K562 (cell line): ENCODE data around the gene GPR55. TPM values are rescaled to one million over a fixed set of nuclear protein-coding genes. Genes with fewer than 3 reads are reported as not detected.

Experiments
- ATAC-seq: fragments of 200-7000 bp; cut with Tn5 transposase; 3 replicates; pipeline ENCODE4 v1.9.1; 2020; ENCODE audit warnings: moderate library complexity
- BruUV-seq: library from RNA; stranded (reverse); fragments of 400-500 nt; replicated peaks from 2 replicates; lab custom pipeline; 2021; lab: Mats Ljungman, UMichigan
- CTCF ChIA-PET: fragments of 300-600 bp; formaldehyde crosslinking; extraction: SDS; loops from one replicate; lab custom pipeline; 2021; ENCODE audit warnings: low intra/inter-chr PET ratio; lab: Yijun Ruan, JAX
- POLR2A ChIA-PET: fragments of 300-600, 350-650 bp; sonication (Branson Sonifier 250); formaldehyde crosslinking; extraction: SDS; loops from one replicate; lab custom pipeline; 2021; ENCODE audit warnings: antibody characterized with exemption, inconsistent platforms; lab: Yijun Ruan, JAX
- DNase-seq, 4 experiments: peaks; one replicate each; pipeline versions ENCODE4 v3.0.0 to v3.0.0-alpha.2; 2011 to 2018; ENCODE audit warnings: low spot score in 3 of 4, mixed read lengths in 3 of 4; ENCODE audit errors: extremely low read depth in 1 of 4
- FAIRE-seq: peaks from 2 replicates; lab custom pipeline; 2011; peaks lifted over from hg19 to GRCh38; lab: Jason Lieb, UNC
- H2AFZ ChIP-seq: 2 replicates; pipeline ENCODE4 v1.6.0; 2011; ENCODE audit warnings: low read depth, low read length, control low read depth, inconsistent platforms
- H3K27ac ChIP-seq: fragments of 200-600 bp; 3 replicates; pipeline ENCODE4 v1.8.0; 2011; ENCODE audit warnings: low read depth, mild to moderate bottlenecking, control low read depth, inconsistent platforms, low read length, moderate library complexity, mixed read lengths; ENCODE audit errors: extremely low read depth
- H3K27me3 ChIP-seq, 2 experiments: fragments of 300-600 bp in 1 of 2; 2 replicates in 1 of 2; 3 replicates in 1 of 2; pipeline versions ENCODE4 v1.6.0 to v1.8.0; 2011; ENCODE audit warnings: inconsistent platforms in 2 of 2, low read length in 2 of 2, mild to moderate bottlenecking in 1 of 2, mixed read lengths in 1 of 2, moderate library complexity in 1 of 2; ENCODE audit not compliant: control insufficient read depth in 2 of 2, insufficient read depth in 2 of 2
- H3K36me3 ChIP-seq: fragments of 300-600 bp; 3 replicates; pipeline ENCODE4 v1.8.0; 2011; ENCODE audit warnings: mild to moderate bottlenecking, low read length, inconsistent platforms; ENCODE audit not compliant: control insufficient read depth, insufficient read depth
- H3K4me1 ChIP-seq, 2 experiments: fragments of 200-600 bp in 1 of 2; replicated peaks in 1 of 2; 2 replicates in 1 of 2; 3 replicates in 1 of 2; pipeline versions ENCODE4 v1.5.1 to v1.8.0; 2011; ENCODE audit warnings: inconsistent platforms in 2 of 2, low read length in 2 of 2, mild to moderate bottlenecking in 1 of 2, mixed read lengths in 1 of 2, moderate library complexity in 1 of 2; ENCODE audit not compliant: control insufficient read depth in 2 of 2, insufficient read depth in 2 of 2
- H3K4me2 ChIP-seq: 2 replicates; pipeline ENCODE4 v1.6.1; 2011; ENCODE audit warnings: low read length, control low read depth, inconsistent platforms, mixed read lengths; ENCODE audit not compliant: insufficient read depth
- H3K4me3 ChIP-seq: fragments of 200-600 bp; sonication (generic), shearing (Covaris generic); 2 replicates; pipeline ENCODE4 v1.5.1; 2016; ENCODE audit warnings: control low read depth, inconsistent platforms
- H3K79me2 ChIP-seq: fragments of 200-600 bp; 3 replicates; pipeline ENCODE4 v1.8.0; 2011; ENCODE audit warnings: low read length, inconsistent platforms; ENCODE audit not compliant: control insufficient read depth, insufficient read depth
- H3K9ac ChIP-seq, 2 experiments: 2 replicates each; pipeline versions ENCODE4 v1.6.0 to v1.6.1; 2011; ENCODE audit warnings: low read depth in 2 of 2, low read length in 2 of 2, control low read depth in 1 of 2, inconsistent platforms in 1 of 2, mild to moderate bottlenecking in 1 of 2, mixed read lengths in 1 of 2; ENCODE audit not compliant: insufficient read depth in 1 of 2
- H3K9me1 ChIP-seq: one replicate; pipeline ENCODE4 v1.6.0; 2011; ENCODE audit warnings: inconsistent platforms, mild to moderate bottlenecking, low read length, moderate library complexity; ENCODE audit not compliant: control insufficient read depth, insufficient read depth
- H3K9me3 ChIP-seq: replicated peaks from 2 replicates; pipeline ENCODE4 v1.5.1; 2011; ENCODE audit warnings: low read depth, low read length, inconsistent platforms; ENCODE audit not compliant: control insufficient read depth, insufficient read depth
- H4K20me1 ChIP-seq: replicated peaks from 2 replicates; pipeline ENCODE4 v1.6.1; 2011; ENCODE audit warnings: low read length, inconsistent platforms, mixed read lengths; ENCODE audit not compliant: control insufficient read depth, insufficient read depth
- ATF1 ChIP-seq, 2 experiments: fragments of 450-650 bp in 1 of 2; IDR thresholded peaks; 2 replicates each; pipeline ENCODE4 v1.6.1; 2016; ENCODE audit warnings: missing compliant biosample characterization in 1 of 2, missing genetic modification characterization in 1 of 2
- CHD2 ChIP-seq: IDR thresholded peaks from 2 replicates; pipeline ENCODE4 v1.6.1; 2011; ENCODE audit warnings: low read depth, low read length
- ELF4 ChIP-seq: fragments of 450-650 bp; formaldehyde crosslinking; IDR thresholded peaks from 2 replicates; pipeline ENCODE4 v1.4.0; 2022; ENCODE audit warnings: missing genetic modification characterization
- HNRNPH1 ChIP-seq: fragments of 200-400 bp; formaldehyde crosslinking; optimal IDR thresholded peaks from 2 replicates; pipeline ENCODE3; 2017; ENCODE audit warnings: low read depth, mild to moderate bottlenecking, low read length, moderate library complexity
- JUND ChIP-seq, 2 experiments: IDR thresholded peaks; 2 replicates in 1 of 2; 3 replicates in 1 of 2; pipeline ENCODE4 v1.6.1; 2011; ENCODE audit warnings: borderline replicate concordance in 2 of 2, low read depth in 2 of 2, low read length in 2 of 2, improper control_type of control experiment in 1 of 2, missing biosample characterization in 1 of 2, missing genetic modification characterization in 1 of 2, missing genetic modification reagents in 1 of 2
- KAT7 ChIP-seq: sonication (generic); formaldehyde crosslinking; IDR thresholded peaks from 2 replicates; pipeline ENCODE4 v1.8.0; 2022; ENCODE audit warnings: missing genetic modification reagents, mild to moderate bottlenecking, borderline replicate concordance
- NR1H2 ChIP-seq: sonication (generic); formaldehyde crosslinking; IDR thresholded peaks from 2 replicates; pipeline ENCODE4 v1.4.0; 2020; ENCODE audit warnings: mild to moderate bottlenecking, missing genetic modification reagents
- PCBP1 ChIP-seq: fragments of 200-400 bp; formaldehyde crosslinking; IDR thresholded peaks from 2 replicates; pipeline ENCODE4 v1.6.1; 2018; ENCODE audit warnings: mild to moderate bottlenecking, low read depth, low read length; ENCODE audit not compliant: poor library complexity, severe bottlenecking
- SMAD2 ChIP-seq: fragments of 150-350 bp; IDR thresholded peaks from 2 replicates; pipeline ENCODE4 v1.6.1; 2014; ENCODE audit warnings: low read depth, mild to moderate bottlenecking, low read length
- ZNF134 ChIP-seq: fragments of 250-450 bp; sonication (Bioruptor Pico); conservative IDR thresholded peaks from 2 replicates; pipeline ENCODE4 v1.4.0; 2020
- ZNF175 ChIP-seq: fragments of 200-800 bp; sonication (Bioruptor generic); IDR thresholded peaks from 2 replicates; pipeline ENCODE4 v1.6.1; 2016; ENCODE audit warnings: low read depth, mild to moderate bottlenecking, missing genetic modification characterization, missing compliant biosample characterization
- ZNF24 ChIP-seq: fragments of 450-650 bp; IDR thresholded peaks from 2 replicates; pipeline ENCODE4 v1.6.1; 2016
- ZNF583 ChIP-seq: fragments of 250-450 bp; sonication (Bioruptor Pico); IDR thresholded peaks from 2 replicates; pipeline ENCODE4 v1.4.0; 2020
- ZNF699 ChIP-seq: fragments of 250-450 bp; sonication (Bioruptor Pico); IDR thresholded peaks from 2 replicates; pipeline ENCODE4 v1.8.0; 2021; ENCODE audit warnings: mild to moderate bottlenecking, moderate library complexity; ENCODE audit not compliant: insufficient replicate concordance
- WGBS: fragments of 100-300 bp; shearing (Covaris generic); methylation state at CpG from one replicate; pipeline ENCODE4 v1.1.6; 2016; ENCODE audit warnings: low coverage, mixed read lengths; ENCODE audit not compliant: insufficient coverage; ENCODE audit errors: missing lambda C conversion rate; 5-methylcytosine and 5-hydroxymethylcytosine counted together
- in situ Hi-C: fragments of 300-500 bp; cut with MboI; formaldehyde crosslinking; loops from 4 replicates; pipeline ENCODE4 v1.15.0; 2018; ENCODE audit warnings: inconsistent platforms, mixed read lengths
- intact Hi-C: fragments of 100-400 bp; cut with micrococcal nuclease; formaldehyde crosslinking; loops from 2 replicates; pipeline ENCODE4 v1.14.2; 2022
- polyA plus RNA-seq, 8 experiments: library from polyadenylated mRNA; depleted of rRNA in 4 of 8; stranded (reverse) in 5 of 8; unstranded in 3 of 8; fragments of >200 nt; fragmentation: Nextera tagmentation in 2 of 8; fragmentation: Illumina TruSeq in 1 of 8; extraction: Ambion mirVana in 2 of 8; extraction: Trizol in 1 of 8; gene quantifications; 2 replicates each; pipeline versions ENCODE4 v1.2.1 to v1.2.3, GENCODE V29; 2011 to 2014; ENCODE audit warnings: inconsistent platforms in 1 of 8, missing spikeins in 1 of 8
- total RNA-seq, 7 experiments: library from RNA; depleted of rRNA in 6 of 7; stranded (reverse); fragments of >200 nt in 6 of 7; fragmentation: Illumina TruSeq in 2 of 7; extraction: Trizol in 2 of 7; gene quantifications; 2 replicates each; pipeline versions ENCODE4 v1.2.1 to v1.2.3, GENCODE V29; 2011 to 2021; ENCODE audit warnings: low replicate concordance in 1 of 7
- TF ChIP-seq, protein P1 (sequence below): fragments of 250-450 bp; sonication (Bioruptor Pico); IDR thresholded peaks from 2 replicates; pipeline ENCODE4 v1.8.0; 2021; ENCODE audit warnings: borderline replicate concordance, mild to moderate bottlenecking, moderate library complexity; ENCODE audit not compliant: poor library complexity, severe bottlenecking
- TF ChIP-seq, protein P2 (sequence below): fragments of 250-450 bp; sonication (Bioruptor Pico); IDR thresholded peaks from 2 replicates; pipeline ENCODE4 v1.5.1; 2021; ENCODE audit warnings: mild to moderate bottlenecking
- TF ChIP-seq, protein P3 (sequence below): conservative IDR thresholded peaks from 2 replicates; pipeline ENCODE4 v1.6.1; 2011; ENCODE audit warnings: low read depth, mild to moderate bottlenecking, low read length; ENCODE audit not compliant: control insufficient read depth

The GPR55 gene
- total and polyA plus RNA-seq, 9 of the 15 experiments (the other 6 are each of a cell fraction or from before 2014, with no cell fraction given) = 0.11 to 0.49 (median 0.27) TPM

DNA sequence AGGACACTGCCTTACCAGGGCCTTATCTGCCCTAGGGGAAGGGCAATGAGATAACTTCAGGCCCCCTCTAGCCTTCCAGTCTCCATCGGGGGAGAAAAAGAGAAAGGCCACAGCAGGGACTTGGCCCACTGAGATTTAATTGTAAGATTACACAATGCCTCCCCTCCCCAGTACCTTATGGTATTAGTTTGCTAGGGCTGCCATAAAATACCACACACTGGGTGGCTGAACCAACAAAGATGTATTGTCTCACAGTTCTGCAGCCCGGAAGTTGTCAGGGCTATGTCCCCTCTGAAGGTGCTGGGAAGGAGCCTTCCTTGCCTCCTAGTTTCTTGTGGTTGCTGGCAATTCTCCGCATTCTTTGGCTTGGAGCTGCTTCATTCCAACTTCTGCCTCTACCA lies 36.0 kb upstream of the GPR55 start:
- Histone ChIP-seq H3K79me2 (no peaks in the 10 kb centered on the region), H3K9ac (no peak overlapping the region), H3K36me3 (no peaks in the 10 kb centered on the region), H3K27me3 (peaks cover 0 to 15% of the 10 kb centered on the region in 2 experiments; a peak in 2 of 5 replicates), H3K4me1 (peaks cover 0 to 9% of the 10 kb centered on the region in 2 experiments; a peak in 1 of 5 replicates), H4K20me1 (no peaks in the 10 kb centered on the region), H2AFZ (no peak overlapping the region), H3K9me3 (no peaks in the 10 kb centered on the region; the same call in 1 of the 2 replicates), H3K4me3 (no peak overlapping the region), H3K27ac (no peak overlapping the region), H3K9me1 (no peaks in the 10 kb centered on the region), H3K4me2 (no peak overlapping the region)
- BruUV-seq = no TSS peak
- ChIA-PET CTCF (no interaction called here), POLR2A (interaction anchor here (0.6 kb wide), 1 partner anchor 451 kb away, joined by 4 read pairs; no protein-coding TSS in a partner anchor)
- TF ChIP-seq, protein P1, sequence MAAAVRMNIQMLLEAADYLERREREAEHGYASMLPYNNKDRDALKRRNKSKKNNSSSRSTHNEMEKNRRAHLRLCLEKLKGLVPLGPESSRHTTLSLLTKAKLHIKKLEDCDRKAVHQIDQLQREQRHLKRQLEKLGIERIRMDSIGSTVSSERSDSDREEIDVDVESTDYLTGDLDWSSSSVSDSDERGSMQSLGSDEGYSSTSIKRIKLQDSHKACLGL (CRISPR knock-in tag) = no peak
- TF ChIP-seq, protein P2, sequence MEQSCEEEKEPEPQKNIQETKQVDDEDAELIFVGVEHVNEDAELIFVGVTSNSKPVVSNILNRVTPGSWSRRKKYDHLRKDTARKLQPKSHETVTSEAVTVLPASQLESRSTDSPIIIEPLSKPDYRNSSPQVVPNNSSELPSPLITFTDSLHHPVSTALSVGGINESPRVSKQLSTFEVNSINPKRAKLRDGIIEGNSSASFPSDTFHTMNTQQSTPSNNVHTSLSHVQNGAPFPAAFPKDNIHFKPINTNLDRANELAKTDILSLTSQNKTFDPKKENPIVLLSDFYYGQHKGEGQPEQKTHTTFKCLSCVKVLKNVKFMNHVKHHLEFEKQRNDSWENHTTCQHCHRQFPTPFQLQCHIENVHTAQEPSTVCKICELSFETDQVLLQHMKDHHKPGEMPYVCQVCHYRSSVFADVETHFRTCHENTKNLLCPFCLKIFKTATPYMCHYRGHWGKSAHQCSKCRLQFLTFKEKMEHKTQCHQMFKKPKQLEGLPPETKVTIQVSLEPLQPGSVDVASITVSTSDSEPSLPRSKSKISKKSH (CRISPR knock-in tag) = no peak
- no peak for TF ChIP-seq CHD2
- TF ChIP-seq ZNF24 = no peak
- TF ChIP-seq NR1H2 (CRISPR knock-in tag) = no peak
- TF ChIP-seq ZNF175 (CRISPR knock-in tag) = no peak
- TF ChIP-seq PCBP1 = no peak
- TF ChIP-seq ATF1 (CRISPR knock-in tag; IDR thresholded peaks at IDR 0.05) = no peak
- TF ChIP-seq ATF1 (tag; IDR thresholded peaks at IDR 0.05) = no peak
- no peak for TF ChIP-seq HNRNPH1
- no peak for TF ChIP-seq JUND (IDR thresholded peaks at IDR 0.05; ENCODE audit: borderline replicate concordance, low read depth, low read length)
- TF ChIP-seq JUND (tag; IDR thresholded peaks at IDR 0.05; ENCODE audit: borderline replicate concordance, low read depth, low read length) = no peak
- TF ChIP-seq ZNF583 (CRISPR knock-in tag) = no peak
- TF ChIP-seq ELF4 (CRISPR knock-in tag) = no peak
- TF ChIP-seq, protein P3, sequence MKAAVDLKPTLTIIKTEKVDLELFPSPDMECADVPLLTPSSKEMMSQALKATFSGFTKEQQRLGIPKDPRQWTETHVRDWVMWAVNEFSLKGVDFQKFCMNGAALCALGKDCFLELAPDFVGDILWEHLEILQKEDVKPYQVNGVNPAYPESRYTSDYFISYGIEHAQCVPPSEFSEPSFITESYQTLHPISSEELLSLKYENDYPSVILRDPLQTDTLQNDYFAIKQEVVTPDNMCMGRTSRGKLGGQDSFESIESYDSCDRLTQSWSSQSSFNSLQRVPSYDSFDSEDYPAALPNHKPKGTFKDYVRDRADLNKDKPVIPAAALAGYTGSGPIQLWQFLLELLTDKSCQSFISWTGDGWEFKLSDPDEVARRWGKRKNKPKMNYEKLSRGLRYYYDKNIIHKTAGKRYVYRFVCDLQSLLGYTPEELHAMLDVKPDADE = no peak
- no peak for TF ChIP-seq SMAD2
- TF ChIP-seq ZNF699 (CRISPR knock-in tag) = no peak
- no peak for TF ChIP-seq ZNF134 (CRISPR knock-in tag)
- no peak for TF ChIP-seq KAT7 (CRISPR knock-in tag)
- no peak for FAIRE-seq
- WGBS = 23% methylated on average over 2 of the region's 3 CpGs
- intact Hi-C loops = no loop called here
- DNase-seq = no peak
- in situ Hi-C loops = no loop called here
- ATAC-seq = no peak
